ENCODE measurements around the gene MTG2. TPM values are rescaled to one million over a fixed set of nuclear protein-coding genes. Genes with fewer than 3 reads are reported as not detected.

Gene MTG2
- total and polyA plus RNA-seq, 2 of the 13 experiments (the other 11 are each of a cell fraction or from before 2014, with no cell fraction given), result 20.4 to 37.8 TPM

DNA sequence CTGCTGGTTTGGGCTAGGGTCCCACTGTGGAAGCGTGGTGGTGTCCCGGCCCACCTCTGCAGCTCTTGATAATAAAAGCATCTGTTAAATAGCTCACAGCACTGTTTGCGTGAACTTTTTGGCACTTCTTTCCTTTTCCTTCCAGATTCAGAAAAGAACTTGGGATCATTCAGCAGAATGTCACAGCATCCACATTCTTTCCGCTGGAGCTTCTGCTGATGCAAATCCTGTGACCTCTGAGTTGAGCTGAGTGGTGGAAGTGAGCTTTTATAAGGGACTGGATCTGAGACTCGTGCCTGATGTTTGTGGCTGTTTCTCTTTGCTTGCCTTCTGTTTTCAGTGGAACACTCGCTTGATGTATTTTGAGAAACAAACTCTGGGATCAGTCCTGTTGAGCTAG is 59.3 kb downstream of the MTG2 start (continued):
- TF ChIP-seq AKNA (CRISPR knock-in tag; IDR thresholded peaks at IDR 0.05; ENCODE audit: borderline replicate concordance) (no peak), RFX5 (IDR thresholded peaks at IDR 0.05; ENCODE audit: low read depth, low read length) (no peak), ZNF501 (CRISPR knock-in tag; IDR thresholded peaks at IDR 0.05) (no peak), ZNF614 (CRISPR knock-in tag; IDR thresholded peaks at IDR 0.05; ENCODE audit: borderline replicate concordance) (no peak), ZNF784 (CRISPR knock-in tag; IDR thresholded peaks at IDR 0.05; ENCODE audit: borderline replicate concordance) (no peak), PHB2 (IDR thresholded peaks at IDR 0.05; ENCODE audit: partially characterized antibody) (no peak)

DNA sequence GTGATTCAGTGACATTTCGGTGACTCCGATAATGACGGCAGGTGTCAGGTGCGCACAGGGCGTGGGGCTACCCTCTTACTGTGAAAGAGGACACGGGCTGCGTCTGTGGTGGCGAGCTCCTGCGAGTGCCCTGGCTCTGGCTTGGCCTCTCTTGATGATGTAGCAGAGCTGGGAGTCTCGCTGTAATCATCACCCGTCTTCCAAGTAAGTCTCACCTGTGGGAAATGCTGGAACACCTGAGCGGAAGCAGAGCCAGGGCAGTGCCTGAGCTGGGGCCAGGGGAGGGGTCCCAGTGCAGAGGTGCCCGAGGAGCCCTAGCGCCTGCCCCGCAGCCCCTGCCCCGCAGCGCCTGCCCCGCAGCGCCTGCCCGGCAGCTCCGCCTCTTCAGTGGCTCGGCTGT is 60.3 kb downstream of the MTG2 start:
- peaks cover 54% of the 10 kb centered on the region for H3K4me1 ChIP-seq (ENCODE audit: insufficient read depth, low read length)
- ATAC-seq (no peak), FAIRE-seq (no peak), DNase-seq (ENCODE audit: low spot score) (no peak)
- 94% methylated on average over 14 of the region's 22 CpGs for WGBS (ENCODE audit: low lambda C conversion rate)
- H3K4me3 ChIP-seq (replicated peaks in 1 of 3; ENCODE audit: insufficient read depth in 1 of 3, low read depth in 2 of 3, low read length in 3 of 3), result no peak overlapping the region
- peaks cover 17 to 22% of the 10 kb centered on the region in 2 experiments; a peak in 4 of 5 replicates for H3K36me3 ChIP-seq (replicated peaks in 1 of 2; ENCODE audit: control insufficient read depth in 1 of 2, insufficient read depth in 2 of 2, low read length in 2 of 2)
- in situ Hi-C loops (cut with HindIII; ENCODE audit: extremely low pct_ligation_motif_present, low pct_unique_long_range_greater_than_20kb) (no loop called here), intact Hi-C loops (cut with micrococcal nuclease; ENCODE audit: unreplicated experiment) (no loop called here)
- H3K9ac ChIP-seq (ENCODE audit: insufficient read depth, low read depth, low read length), result no peak overlapping the region
- H3K27ac ChIP-seq (ENCODE audit: extremely low read length, insufficient read depth, low read length), result no peak overlapping the region
- H2AFZ ChIP-seq (ENCODE audit: low read length), result no peak overlapping the region
- no TSS peak for BruUV-seq (replicated peaks)
- peaks cover 79% of the 10 kb centered on the region for H3K79me2 ChIP-seq (ENCODE audit: insufficient read depth, low read length)
- POLR2A ChIA-PET, result no interaction called here
- H3K4me2 ChIP-seq (ENCODE audit: low read depth, low read length), result no peak overlapping the region
- peaks cover 80% of the 10 kb centered on the region for H4K20me1 ChIP-seq (ENCODE audit: insufficient read depth, low read length)
- CTCF ChIA-PET (ENCODE audit: low intra/inter-chr PET ratio, low total read pairs), result no interaction called here
- no peaks in the 10 kb centered on the region; a peak in 1 of 5 replicates for H3K27me3 ChIP-seq (ENCODE audit: control insufficient read depth in 1 of 2, insufficient read depth in 2 of 2, low read length in 2 of 2)
- no peaks in the 10 kb centered on the region for H3K9me3 ChIP-seq (ENCODE audit: low read length)
- no peak for TF ChIP-seq DMTF1 (CRISPR knock-in tag; IDR thresholded peaks at IDR 0.05)
- no peak for TF ChIP-seq ZNF451 (CRISPR knock-in tag; IDR thresholded peaks at IDR 0.05)
- TF ChIP-seq ZNF660 (CRISPR knock-in tag; IDR thresholded peaks at IDR 0.05; ENCODE audit: borderline replicate concordance, low read depth), result 0 out of 2 replicates have a peak, but pooled peaks have one; percentile 3

Measured in HepG2 (cell line).